Activated naive CD4-positive, alpha-beta T cell (primary cell): ENCODE results near the gene C4orf50.

Experiments used
- DNase-seq, 4 experiments: peaks; one replicate each; lab custom pipeline; 2025; lab: John Stamatoyannopoulos, UW

C4orf50 gene

DNA sequence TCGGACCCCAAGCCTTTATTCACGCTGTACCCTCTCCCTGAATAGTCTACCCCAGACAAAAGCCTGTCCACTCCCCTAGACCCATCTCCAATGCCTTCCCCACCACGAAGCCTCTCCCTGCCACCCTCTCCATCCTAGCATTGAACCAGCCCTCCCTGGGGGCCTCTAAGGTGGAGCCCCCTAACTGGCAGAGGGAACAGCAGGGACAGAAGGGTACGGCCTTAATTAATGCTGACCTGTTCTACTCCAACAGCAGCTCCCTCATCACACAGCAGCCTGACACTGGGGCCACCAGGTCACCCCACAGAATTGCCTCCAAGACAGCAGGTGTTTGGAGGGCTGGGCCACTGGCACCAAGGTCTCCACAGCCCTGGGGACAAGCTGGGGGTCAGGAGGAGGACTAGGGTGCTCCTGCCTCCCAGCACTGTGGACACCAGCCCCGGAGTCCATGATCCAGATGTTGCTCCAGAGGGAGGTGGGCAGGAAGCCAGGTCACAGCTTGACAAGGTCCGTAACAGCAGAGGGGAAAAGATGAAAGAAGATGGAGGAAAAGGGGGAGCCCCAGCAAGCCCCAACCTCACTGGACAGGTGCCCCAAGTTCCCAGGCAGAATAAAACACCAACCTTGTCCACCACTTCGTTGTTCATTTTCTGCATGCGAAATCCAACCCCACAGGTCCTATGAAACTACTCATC is 129.1 kb downstream of the C4orf50 start:
- DNase-seq = no peak

DNA sequence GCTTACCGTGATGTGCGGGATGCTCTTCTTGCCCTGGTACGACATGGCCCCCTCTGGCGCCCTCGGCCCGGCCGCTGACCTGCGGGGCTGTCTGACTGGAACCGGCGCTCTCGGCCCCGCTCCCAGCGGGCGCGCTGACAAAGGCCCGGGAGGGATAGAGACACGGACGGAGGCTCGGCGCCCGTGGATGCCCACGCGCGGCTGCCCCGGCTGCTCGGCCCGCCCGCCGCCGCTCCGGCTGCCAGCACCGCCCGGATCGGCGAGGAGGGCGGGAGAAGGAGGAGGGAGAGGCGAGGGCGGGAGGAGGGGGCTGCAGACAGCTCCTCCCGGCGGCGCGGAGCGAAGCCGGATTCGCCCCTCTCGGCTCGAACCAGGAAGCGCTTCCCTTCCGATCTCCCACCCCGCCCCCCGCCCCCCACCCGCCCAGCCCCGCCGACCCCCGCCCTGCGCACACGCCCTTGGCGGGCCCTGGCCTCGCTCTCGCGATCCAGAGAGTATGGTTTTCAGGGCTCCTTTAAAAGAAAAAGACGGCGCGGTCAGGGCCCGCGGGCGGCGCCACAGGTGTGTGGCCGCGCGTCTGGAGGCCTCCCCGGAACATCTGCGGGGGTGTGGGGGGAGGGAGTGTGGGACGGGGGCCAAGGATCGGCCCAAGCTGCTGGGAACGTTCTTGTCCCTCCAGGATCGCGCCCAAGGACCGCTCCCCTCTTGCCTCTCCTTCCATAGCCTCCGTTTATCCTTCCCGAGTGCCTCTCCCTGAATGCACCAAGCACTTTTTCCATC is 129.8 kb downstream of the C4orf50 start:
- DNase-seq = no peak

DNA sequence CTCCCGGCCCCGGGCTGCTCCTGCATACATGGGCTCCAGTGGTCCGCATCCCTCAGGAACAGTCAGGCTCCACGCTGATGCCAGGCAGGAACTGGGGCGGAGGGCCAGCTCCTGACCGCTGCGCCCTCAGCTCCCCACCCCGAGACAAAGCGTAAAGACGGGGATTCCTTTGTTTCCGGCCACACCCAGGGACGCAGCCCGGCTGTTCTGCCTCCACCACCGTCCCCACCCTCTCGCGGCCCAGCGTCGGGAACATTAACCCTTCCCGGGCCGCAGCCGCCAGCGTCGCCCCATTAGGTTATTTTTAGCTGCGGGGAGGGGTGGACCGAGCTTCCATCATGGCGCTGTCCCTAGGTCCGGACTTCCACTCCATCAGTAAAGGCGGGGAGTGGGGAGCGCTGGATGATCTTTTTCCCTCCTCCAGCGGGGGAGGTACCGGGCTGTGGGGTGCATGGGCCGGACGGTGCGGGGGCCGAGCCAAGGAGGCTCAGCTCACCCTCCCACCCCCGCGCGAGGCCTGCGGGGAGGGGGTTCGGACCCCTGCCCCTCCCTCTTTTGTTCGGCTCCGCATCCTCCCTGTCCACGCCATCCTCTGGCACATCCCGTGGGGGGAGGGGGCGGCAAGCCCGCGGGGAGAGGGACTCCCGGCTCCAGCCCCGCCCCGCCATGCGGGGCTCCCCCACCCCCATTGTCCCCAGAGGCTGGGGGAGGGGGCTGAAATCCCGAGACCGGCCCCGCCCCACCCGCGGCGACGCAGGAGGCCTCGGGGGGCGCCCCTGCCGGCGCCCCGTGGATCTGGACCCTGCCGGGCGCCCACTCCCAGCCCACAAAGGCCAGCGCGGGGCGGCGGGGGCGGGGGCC is 130.6 kb downstream of the C4orf50 start:
- no peak for DNase-seq

DNA sequence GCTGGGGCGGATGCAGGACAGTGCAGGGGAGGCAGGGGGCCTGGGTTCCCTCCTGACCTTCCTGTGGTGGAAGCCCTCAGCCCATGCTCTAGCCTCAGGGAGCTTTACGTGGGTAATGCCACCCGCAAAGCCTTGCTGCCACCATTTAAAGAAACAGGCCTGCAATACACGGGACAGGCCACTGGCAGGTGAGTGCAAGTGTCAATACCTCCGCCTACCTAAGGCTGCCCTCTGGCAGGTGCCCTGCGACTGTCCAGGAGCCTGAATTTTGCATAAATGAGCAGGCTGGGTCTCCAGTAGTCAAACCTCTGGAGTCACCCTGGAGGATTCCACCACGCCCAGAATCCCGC is 131.2 kb downstream of the C4orf50 start:
- DNase-seq = no peak

DNA sequence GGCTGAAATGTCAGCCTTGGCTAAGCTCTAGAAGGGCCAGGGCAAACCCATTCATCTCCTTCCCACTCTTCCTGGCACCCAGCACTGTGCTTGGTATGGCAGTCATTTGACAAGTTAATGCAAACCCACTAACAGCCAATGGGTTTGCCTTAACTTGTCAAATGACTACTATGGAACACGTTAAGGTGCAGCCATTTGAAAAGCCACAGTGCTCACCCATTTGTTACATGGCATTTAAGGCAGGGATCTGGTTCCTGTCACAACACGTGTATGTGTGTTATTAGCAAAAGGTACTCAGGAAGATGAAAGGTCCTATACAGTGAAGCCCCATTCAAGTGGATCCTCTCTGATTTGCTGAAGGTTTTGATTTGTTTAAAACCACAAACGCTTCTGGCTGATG is 132.5 kb downstream of the C4orf50 start:
- DNase-seq = no peak

DNA sequence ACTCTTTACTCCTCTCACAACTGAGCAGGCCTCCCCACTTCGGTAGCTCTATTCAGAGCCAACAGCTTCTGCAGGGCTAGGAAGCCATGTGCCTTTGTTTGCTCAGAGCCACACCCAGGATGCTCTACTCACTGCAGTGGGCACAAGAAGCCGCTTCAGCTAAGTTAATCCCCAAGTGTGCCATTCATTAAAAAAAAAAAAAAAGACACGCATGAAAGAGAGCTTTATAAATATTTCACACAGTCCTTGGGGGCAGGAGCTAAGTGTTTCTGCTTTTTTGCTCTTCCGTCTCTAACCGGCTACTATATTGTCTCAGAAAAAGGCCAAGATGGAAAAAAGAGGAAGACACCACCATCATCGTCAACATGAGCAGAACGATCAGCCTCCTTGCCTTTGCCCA is 133.4 kb downstream of the C4orf50 start:
- no peak for DNase-seq

DNA sequence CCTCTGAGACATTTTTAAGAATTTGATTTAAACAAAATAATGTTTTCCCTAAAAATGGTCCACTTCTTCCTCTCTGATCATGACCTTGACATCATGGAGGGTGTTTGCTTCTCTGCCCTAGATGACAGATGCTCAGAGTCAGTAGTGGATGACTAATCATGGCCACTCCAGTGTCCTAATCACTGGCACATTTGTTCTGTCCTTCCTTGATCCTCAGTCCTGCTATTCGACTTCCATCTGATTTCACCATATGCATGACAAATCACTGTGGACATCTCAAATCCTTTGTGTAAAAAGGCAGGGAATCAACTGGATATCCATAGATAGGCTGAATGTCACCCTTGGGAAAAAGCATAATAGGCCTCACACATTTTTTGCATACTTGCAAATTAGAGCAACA is 134.3 kb downstream of the C4orf50 start:
- no peak for DNase-seq

DNA sequence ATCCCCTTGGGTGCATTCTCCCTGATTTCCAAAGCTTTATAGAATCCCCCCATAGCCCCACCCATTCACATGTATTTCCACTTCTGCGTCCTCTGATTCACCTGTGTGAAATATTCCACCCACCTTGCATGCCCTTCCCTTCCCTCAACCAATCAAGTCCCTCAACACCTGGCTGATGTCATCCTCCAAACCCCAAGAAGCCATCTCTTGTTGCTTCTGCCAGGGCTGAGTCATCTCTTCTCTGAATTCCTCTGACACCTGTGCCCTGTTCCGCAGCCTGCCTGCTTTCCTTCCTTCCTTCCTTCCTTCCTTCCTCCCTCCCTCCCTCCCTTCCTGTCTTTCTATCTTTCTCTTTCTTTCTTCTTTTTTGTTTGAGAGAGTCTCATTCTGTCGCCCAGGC is 135.3 kb downstream of the C4orf50 start:
- no peak for DNase-seq

DNA sequence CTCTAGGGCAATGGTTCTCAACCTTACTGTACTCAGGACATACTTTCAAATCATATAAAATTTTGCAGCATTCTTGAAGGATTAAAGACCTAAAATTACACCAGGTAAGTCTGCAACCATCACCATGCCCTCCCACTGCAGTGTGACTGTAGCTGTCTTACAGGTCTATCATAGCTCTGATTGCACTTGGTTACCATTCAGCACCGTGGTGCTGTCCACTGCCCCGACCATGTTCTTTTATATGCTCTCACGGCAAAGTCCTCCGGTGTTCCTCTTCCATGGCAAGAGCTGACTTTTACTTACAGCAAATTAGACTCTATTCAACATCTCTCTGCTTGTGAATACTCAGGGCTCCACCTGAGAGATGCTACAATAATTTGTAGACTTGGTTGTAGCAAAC is 136.9 kb downstream of the C4orf50 start:
- no peak for DNase-seq

DNA sequence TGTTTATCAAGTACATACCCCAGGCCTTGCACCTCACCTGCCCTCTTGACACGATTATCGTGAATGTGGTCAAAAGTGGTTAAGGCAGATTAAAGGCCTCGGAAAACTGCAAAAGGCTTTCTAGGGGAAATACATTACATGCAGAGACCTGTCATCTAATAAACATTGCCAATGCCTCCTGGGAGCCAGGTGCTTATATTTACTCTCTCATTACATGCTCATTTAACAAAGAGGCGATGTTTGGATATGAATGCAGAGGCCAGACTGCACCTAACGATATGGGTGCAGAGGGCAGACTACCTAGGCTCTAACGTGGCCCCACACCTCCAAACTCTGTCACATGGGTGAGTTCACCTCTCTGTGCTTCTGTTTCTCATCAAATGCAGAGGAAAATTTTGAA is 139.9 kb downstream of the C4orf50 start:
- DNase-seq = no peak

DNA sequence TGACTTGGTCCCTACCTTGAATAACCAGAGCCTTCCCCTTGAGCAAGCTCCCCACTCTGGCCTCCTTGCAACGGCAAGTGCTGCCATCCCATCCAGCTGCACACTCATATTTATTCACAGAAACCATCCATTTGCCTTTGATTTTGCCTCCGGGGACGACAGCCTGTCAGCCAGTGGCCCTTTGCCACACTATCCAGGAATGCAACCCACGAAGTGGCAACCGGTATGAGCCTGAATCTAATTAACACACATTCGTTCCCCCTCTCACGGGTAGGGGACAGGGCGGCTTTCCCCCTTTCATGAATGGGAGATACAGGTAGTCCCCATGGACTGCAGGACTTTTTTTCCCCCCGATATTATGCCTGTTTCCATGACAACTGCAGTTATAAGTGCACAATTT is 140.8 kb downstream of the C4orf50 start:
- DNase-seq = no peak

DNA sequence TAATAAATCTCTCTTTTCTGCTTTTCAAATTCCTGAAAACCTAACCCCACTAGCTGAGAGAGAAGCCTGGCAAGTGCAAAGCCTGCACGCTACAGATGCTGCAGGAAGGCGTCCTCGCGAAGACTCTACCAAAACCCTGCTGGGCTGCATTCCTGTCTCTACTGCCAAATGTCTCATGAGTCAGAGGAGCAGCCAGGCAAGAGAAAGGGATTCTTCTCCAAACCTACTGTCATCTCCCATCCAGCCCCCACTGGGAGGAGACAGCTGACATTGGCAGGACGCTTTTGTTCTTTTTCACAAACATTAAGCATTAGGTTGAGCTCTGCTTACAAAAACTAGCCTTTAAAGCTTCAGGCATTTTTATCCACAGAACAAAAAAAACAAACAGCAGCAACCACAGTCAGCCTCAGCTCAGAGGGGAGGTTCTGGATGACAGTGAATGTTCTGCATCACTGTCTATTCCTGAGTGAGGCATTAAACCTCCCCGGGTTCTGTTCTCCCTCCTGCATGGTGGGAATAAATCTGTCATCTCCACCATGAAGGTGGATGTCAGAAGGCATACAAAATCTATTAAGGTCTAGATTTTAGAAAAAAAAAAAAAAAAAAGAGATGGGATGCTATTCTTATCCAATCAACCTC is 143.3 kb downstream of the C4orf50 start:
- DNase-seq = no peak

DNA sequence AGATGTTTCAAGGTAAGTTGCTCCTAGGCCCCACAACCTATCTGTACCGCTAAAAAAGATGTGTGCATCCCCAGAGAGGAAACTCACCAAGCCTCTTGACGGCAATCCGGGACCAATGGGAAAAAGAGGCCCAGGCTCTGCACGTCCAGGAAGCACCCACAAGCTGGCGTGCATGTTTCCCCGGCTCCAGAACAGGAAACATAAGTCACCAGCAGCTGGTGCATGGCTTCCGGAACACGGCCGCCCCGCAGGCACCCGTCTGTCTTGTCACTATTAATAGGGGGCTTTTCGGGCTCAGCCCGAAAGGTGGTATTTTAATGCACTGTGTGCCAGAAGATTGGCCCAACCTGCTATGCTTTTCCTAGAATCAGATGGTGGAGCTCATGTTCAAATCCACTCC is 147.5 kb downstream of the C4orf50 start:
- no peak for DNase-seq

DNA sequence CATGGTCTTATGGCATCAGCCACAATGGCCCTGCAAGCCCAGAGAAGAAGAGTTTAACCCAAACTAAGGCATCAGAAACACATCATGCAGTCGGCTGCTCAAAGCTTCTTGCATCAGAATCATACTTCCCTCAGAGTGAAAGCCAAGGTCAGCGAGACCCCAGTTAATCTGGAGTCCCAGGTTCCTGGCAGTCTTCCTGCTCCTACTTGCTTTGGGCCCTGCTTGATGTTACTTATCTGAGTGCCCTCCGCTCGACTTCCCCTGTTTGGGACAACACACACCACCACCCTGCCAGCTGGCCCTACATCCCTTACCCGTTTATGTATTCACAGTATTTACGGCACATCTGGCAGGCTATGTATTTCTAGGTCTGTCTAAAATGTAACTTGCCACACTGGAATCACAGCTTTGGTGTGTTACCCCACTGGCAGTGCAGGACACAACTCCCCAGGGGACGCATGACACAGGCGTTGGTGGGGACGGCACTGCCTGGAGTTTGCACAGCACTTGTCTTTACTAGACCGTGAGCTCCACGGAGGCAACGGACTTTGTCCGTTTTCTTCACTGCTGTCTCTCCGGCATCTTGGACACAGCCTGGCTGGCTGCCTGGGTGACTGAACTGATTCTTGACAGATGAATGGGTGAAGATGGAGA is 148.1 kb downstream of the C4orf50 start:
- DNase-seq = no peak

DNA sequence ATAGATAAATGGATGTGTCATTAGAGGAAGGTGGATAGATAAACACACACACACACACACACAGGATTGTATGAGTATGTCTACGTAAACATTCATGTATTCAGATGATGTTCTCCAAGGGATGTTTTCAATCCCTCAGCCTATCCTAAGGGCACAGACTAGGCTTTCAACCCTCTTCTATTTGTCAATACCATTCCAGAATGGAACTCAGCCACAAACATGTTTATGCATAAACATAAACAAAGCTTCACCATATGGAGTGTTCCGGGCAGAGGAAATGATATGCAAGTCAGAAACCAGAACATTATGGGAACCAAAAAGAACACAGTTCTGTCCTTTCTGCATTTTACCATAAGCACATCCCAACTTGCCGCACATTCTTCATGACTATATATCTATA is 150.4 kb downstream of the C4orf50 start:
- DNase-seq = no peak

DNA sequence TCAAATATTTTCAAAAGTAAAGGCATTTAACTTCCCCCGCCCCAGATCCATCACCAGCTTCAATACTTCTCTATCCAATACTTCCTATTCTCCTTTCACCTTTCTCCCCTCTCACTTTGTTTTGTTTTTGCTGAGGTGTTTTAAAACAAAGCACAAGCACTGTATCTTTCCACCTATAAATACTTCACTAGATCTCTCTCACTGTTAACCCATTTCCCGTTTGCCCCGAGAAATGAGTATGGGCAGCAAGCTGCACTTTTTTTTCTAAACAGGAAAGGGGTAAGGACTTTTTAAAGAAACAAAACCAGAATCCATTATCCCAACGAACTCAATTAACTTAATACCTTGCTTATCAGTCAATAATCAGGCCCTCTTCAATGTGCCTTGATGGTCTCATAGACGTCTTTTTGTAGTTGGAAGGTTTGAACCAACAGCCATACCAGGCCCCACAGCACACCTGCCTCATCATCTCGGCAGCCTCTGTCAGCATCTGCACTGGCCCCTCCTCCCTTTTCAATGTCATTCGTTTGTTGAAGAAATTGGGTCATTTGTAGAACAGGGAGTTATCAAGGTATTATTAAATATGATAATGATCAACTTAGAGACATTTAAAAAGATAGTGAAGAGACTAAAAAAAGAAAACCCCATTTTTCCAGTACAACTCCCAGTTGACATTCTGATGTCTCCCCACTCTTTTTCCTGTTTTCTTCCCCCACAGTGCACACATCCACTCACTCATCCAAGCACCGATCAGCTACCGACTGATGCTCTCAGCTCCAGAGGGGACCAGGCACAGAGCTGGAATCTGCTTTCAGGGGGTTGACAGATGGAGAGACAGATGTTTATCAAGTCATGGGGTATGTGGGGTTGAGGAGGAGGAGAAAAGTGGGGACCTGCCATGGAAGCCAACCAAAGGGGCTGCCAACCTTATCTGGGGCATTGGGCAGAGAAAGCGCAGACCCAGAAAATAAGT is 151.1 kb downstream of the C4orf50 start:
- no peak for DNase-seq

DNA sequence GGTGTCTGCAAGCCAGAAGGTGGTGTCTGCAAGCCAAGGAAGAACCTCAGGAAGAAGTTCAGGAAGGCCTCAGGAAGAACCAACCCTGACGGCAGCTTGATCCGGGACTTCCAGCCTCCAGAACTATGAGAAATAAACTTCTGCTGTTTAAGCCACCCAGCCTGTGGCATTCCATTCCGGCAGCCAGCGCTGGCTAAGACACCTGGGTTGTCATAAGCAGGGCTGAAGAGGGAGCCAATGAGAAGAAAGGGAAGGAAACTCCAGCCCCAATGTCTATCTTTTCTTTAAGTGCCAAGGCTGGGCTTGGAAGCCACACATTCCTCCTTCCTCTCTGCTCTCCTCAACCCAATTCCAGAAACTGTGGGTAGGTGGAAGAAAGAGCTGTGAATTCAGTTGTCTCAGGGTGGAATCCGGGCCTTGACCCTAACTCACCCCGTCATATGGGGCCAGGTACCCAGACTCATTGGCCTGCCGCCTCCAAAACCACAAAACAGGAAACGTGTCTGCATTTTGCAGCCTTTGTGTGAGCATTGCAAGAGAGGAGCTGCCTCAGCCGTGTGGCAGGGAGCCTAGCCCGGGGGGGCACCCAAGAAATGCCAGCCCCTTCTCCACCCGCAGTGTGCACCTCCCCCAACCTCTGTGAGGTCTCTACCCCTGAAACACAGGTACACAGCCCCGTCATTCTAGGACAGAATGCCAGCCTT is 152.2 kb downstream of the C4orf50 start:
- no peak for DNase-seq

DNA sequence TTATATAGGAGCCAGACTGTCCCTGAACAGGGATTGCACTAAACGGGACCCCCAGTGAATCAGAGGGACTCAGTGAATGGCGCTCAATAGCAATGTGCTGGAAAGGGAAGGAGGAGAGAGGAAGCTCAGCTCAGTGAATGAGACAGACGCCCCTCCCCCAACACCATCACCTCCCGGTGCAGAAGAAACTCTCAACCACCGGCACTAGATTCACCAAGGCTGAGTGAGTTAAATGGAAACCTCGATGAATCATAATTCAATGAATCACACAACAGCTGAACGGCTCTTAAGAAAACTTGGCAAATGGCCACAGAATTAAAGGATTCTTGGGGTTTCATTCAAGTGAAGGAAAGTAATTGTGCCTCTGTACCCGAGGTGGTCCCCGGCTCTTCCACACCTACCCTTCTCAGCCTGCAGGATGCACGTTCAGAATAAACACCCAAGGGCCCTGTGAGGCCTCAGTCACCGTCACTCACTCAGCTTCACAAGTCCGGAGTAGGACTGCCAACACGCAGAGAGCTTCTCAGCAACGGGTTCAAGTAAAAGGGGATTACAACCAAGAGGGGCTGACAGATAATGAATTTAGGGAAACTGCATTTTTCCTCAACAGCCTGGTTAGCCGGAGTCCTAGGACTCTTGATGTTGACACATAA is 154.6 kb downstream of the C4orf50 start:
- no peak for DNase-seq

DNA sequence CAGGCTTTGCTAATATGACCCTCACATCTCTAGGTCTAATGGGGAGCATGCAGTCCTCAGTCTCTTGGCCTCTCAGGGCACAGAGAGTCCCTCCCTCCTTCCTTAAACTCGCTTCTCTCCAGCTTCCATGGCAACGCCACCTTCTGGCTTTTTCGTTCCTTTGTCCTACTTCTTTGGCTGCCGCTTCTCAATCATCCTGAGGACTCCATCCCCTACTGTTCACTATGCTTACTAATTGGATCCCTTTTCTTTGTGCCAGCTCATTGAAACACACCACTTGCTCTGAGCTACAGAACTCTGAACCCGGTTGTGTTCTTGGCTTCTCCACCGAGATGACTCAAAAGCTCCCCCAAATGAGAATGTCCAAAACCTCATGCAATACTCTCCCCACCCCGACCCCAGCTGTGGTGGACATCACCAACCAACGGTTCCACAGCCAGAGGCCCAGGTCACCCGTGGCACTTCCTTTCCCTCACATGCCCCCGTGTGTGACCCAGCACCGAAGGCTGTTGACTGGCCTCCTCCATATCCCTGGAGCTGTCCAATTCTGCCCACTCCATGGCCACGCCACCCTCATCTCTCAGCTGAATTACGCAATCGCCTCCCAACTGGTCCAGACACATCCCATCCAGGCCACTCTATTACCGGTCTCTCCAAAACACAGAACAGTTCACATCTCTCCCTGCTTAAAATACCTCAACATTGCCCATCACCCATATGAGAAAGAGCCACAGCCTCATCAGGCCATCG is 160.0 kb downstream of the C4orf50 start:
- DNase-seq = no peak
